HG02759 (cell line): ENCODE results near the gene GLT1D1.

Experiments
- ATAC-seq: cut with Tn5 transposase; IDR thresholded peaks from one replicate; pipeline ENCODE4 v1.9.1; 2021; ENCODE audit warnings: mild to moderate bottlenecking, moderate library complexity; ENCODE audit not compliant: unreplicated experiment

GLT1D1 gene

DNA sequence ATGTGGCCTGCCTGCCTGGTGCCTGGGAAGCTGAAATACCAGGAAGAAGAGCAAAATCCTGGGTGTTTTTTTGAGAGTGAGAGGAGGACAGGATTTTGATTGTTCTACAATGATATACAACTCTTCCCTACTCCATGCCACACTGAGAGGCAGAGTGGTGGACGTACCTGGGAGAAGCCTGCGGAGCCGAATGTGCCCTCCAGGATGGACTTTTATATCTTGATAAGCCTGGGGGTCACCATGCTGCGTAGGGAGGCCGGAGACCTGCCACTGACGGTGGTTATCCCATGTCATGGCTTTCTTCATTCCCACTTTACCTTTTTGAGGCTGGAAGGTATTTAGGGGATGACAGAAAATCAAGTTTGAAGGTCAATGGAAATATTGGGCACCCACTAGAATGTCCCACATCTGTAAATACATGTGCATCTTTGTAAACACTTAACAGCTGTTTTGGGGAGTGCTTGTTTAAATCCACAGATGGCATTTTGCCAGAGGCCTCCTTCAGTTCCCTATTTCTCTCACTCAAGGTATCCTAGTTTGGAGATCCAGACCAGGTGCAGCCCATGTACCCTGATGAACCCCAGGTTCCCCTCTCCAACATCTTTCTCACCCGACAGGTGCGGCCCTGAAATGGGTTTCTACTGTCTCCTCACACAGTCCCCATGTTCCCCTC, 1.1 kb upstream of the GLT1D1 start:
- ATAC-seq, result no peak

DNA sequence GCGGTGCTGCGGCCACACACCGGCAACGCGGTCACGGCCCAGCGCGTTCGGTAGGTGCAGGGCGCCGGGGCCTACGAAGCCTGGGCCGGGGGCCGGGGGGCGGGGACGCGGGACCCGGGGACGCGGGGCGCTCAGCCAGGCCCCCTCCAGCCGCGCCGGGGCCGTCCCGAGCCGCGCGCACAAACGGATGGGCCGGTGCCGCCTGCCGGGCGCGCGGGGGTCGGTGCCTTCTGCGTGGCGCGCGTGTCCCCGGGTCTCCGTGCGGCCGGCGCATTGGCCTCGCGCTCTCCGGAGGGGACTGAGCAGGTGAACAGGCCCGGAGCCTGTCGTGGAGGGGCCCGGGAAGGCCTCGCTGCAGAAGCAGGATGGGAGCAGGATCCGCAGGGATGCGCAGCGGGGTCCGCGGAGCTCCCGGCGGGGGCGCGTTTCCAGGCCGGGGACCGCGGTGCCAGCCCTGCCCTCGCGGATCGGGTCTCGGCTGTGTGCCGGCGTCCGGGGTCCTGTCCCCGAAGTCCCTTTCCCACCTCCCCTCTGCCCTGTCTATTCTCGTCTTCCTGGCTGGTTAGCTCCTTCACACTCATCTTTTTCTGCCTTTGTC, 421 bp downstream of the GLT1D1 start:
- peak; percentile 48 for ATAC-seq

DNA sequence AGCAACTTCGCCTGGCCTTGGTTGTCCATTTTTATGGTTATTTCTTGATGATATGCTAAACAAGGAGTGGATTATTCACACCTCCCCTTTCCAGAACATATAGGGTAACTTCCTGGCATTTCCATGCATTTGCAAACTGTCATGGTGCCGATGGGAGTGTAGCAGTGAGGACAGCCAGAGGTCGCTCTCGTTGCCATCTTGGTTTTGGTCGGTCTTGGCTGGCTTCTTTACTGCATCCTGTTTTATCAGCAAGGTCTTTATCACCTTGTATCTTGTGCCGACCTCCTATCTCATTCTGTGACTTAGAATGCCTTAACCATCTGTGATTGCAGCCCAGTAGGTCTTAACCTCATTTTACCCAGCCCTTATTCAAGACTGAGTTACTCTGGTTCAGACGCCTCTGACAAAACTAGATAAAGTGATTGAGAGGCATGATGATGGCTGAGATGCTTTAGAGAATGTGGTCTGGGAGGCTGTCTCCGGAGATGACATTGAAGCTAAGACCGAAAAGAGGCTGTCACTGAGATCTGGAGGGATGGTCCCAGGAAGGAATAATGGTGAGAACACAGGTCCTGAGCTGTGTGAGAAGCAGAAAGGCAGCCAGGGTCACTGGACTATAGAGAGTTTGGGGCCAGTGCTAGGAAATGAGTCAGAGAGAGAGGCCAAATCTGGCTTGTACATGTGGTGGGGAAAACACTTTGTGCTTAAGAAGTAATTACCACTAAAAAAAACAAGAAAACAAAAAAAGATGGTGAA, 2.9 kb downstream of the GLT1D1 start:
- ATAC-seq, result peak; percentile 58

DNA sequence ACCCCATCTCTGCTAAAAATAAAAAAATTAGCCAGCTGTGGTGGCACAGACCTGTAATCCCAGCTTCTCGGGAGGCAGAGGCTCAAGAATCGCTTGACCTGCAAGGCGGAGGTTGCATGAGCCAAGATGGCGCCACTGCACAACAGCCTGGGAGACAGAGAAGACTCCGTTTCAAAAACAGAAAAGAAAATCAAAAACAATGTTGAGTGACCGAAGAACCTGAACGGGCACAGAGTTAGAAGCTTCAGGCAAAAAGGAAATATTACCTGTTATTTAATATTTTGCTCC, 3.5 kb downstream of the GLT1D1 start:
- no peak for ATAC-seq

DNA sequence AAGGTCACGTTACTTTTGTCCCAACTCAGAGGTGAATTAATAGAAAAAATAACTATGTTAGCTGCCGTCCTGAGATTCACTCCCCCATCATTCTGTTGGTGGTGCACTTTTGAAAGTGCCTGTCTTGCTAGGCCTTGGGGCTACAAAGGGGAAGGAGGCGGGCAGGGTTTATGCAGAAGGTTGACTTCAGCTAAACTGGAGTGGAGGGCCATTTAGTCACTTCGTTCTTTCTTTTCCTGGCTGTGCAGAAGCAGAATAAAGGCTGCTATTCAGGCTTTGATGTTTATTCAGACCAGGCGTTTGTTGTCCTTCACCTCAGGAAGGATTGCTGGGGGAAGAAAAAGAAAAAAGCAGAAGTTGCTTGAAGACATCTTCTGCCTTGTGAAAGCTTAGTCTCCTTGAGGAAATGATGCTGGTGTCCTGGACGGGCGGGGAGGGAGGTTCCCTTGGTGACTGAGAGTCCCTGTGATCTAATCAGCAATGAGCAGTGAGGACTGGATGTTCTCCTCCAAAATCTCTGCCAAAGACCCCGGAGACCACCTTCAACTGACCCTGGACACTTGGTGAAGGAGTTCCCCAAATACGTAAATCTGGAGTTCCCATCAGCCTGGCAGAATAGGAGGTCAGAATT, 4.0 kb downstream of the GLT1D1 start:
- no peak for ATAC-seq

DNA sequence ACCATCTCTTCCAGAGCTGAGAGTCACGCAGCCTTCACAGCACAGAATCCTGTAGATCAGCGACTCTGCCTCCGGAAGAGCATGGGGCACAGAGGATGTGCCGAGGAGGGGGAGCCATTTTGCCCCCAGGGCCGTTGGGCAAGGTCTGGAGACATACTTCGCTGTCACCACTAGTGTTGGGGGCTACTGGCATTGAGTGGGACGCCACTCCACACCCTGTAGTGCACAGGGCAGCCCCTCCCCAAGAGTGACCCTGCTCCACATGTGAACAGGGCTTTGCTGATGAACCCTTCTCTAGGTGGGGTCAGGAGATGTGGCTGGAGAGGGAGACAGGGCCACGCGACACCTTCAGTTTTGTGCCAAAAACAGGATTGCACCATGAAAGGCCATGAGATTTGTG, 6.0 kb downstream of the GLT1D1 start:
- no peak for ATAC-seq

DNA sequence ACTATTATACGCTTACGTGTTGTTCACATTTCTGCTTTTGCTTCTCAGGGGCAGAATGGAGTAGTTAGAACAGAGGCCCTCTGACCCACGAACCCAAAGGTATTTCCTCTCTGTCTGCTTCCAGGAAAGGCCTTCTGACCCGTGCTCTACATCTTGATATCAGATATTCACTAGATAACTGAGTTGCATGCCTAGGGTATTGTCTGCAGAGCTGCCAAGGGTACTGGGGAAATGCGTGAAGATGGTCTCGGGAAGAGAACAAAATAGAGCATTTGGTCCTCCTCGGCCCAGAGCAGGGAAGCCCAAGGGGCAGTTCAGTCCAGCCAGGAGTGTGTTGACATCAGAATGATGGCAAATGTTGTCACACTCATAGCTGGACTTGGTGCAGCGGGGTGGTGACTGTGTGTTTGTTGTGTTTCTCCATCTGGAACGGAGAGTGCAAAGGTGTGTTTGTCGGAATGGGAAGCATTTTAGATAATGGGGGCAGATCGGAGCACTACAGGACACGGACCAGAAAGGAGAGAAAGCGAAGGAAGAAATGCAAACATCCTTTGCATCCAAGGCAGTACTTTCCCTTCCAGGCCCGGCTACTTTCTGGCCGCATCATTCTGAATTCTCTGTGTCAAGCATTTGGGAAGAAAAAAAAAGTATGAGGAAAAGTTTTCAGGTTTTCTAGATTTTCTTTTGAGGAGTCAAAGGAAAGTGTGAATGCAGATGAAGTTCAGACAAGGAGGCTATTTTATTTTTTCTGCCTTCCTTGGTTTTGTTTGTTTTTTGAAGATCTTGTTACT, 8.1 kb downstream of the GLT1D1 start:
- no peak for ATAC-seq

DNA sequence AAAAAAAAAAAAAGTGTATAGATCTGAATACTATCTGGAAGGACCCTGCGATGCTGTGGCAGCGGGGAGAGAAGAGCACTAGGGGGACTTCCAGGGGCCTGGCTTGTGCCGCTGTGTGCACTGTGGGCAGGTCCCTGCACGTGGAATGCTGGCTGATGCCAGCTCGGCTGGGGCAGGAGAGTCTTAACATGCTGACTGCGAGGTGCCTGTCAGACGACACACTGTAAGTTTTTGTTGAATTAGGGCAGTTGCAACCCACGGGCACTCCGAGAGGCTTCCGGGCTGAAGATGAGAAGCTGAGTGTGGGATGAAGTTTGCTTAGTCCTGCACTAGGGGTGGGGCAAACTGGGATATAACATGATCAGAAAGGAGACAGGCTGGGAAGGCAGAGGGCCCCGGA, 10.7 kb downstream of the GLT1D1 start:
- ATAC-seq, result no peak

DNA sequence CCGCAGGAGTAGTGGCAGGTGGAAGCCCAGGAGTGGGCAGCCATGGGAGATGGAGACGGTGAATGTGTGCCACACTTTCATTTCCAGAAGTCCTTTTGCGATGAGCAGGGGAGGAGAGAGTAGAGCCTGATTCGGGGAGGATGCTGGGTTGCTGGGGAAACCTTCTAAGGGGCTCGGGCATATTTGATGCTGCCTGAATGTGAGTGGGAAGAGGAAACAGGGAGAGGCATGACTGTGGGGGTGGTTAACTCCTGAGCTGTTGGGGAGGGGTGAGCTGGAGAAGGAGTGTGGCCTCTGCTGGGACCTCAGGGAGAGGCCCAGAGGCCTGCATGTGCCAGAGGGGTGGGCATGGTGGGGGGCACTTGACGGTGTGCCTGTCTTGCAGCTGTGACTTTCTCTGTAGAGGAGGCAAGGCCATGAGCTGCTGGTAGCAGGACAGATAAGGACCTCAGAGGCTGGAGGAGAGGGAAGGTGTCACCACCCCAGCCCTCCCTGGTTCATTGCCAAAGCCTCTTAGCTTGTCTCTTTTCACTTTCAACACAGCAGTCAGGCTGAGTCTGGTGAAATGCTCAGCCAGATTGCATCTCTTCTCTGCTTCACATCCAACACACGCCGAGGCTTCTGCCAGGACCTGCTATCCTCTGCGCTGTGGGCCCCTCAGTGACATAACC, 11.4 kb downstream of the GLT1D1 start:
- no peak for ATAC-seq

DNA sequence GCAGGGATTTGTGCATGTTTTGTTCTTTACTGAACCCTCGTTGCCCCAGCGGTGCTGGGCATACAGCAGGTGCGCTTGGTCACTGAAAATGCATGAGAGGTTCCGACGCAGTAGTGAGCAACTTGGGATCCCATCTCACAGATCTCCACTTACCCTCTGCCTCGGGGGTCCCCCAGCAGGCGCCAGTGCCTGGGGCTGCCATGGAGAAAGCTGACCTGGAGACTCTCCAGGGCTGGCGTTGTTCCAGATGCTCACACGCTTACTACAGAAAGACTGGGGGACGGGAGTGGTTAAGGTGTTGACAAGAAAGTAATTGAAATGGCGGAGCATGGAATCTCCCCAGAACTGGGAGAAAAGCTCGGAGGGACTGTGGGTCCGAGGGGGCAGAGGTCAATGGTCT, 14.2 kb downstream of the GLT1D1 start:
- no peak for ATAC-seq

DNA sequence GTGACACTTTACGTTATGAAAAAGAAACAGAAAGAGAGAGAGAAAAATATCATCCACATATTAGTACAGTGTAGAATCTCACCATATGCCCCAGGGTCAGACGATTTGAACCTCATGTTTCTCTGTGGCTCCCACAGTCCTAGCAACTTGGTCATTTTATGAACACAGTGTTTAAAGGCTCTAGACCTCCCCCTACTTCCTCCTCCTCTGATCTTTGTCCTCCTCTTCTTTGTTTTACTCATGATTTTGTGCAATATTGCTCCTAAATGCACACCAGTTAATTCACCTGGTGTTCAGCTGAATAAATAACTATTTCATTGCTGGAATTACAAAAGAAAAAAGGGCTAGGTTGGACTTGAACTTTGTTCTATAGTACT, 18.2 kb downstream of the GLT1D1 start:
- no peak for ATAC-seq

DNA sequence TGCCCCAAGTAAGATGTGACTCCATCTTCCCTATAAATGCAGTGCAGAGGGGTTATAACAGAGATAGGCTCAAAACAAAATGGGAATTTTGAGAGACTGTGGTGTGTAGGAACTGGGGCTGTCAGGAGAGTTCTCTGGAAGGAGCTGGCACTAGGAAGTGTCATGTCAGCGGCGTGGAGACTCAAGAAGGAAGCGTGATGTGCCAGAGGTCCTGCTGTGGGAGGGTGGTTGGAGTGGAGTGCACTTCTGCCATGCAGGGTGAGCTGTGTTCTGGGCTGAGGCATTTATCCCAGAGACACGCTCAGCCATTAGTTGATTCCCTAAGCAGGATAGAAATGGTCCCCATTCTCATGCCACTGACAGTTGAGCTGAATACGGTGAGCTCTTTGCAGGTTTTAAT, 19.0 kb downstream of the GLT1D1 start:
- no peak for ATAC-seq

DNA sequence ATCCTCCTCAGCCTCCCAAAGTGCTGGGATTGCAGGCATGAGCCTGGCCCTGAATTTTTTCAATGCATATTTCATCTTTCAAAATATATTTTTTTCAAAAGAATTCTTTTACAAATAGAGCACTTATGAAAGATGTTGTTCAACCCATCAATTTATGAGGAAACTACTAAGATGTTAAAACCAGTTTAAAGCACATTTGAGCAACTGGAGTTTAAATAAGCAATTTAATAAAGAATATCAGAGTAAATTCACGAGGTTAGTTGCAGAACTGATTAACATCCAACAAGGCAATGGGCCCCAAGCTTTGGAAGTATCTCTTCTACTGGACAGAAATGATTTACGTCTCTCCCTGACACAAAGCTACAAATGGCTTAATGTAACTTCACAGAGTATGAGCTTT, 23.3 kb downstream of the GLT1D1 start:
- ATAC-seq, result no peak

DNA sequence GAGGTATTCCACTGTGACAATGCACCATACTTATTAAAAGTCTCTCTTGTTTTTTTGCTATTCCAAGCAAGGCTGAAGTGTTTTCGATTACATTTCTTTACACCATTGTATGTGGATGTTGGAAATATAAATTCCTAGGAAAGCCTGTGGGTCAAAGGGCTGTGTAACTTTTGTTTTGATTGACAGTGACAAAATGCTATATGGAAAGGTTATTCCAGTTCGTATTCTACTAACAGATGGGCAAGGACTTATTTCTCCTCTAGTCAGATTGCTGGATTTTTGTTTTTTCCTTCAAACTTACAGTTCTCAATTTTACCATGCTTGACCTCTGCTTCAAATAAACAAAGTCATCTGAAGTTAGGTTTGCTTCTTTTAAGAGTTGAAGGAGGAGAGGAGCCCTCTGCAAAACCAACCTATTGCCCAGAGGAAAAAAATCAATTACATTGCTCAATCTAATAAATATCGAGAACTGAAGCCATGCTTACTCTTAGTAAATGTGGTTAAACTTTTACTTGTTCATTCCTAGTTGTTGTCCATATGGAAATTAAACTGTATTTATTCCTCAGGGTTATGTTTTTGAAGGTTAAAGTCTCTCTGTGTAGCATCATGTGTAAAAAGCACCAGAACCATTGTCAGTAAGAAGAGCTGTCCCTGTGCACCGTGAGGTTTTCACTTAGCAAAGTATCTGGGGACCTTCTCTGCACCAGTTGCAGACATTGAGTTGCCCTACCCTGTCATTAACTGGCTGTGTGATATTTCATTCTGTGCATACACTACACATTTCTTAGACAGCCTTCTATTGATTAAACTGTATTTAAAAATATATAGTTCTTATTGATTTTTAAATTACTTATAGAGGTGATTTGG, 26.9 kb downstream of the GLT1D1 start:
- no peak for ATAC-seq

DNA sequence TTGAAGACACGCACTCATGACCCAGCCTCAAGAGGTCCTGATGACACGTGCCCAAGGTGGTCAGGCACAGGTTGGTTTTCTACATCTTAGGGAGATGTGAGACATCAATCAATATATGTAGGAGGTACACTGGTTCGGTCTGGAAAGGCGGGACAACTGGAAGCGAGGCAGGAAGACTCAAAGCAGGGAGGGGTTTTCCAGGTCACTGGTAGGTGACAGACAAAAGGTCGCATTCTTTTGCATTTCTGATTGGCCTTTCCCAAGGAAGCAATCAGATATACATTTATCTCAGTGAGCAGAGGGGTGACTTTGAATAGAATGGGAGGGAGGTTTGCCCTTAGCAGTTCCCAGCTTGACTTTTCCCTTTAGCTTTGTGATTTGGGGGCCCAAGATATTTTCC, 38.6 kb downstream of the GLT1D1 start:
- ATAC-seq, result no peak

DNA sequence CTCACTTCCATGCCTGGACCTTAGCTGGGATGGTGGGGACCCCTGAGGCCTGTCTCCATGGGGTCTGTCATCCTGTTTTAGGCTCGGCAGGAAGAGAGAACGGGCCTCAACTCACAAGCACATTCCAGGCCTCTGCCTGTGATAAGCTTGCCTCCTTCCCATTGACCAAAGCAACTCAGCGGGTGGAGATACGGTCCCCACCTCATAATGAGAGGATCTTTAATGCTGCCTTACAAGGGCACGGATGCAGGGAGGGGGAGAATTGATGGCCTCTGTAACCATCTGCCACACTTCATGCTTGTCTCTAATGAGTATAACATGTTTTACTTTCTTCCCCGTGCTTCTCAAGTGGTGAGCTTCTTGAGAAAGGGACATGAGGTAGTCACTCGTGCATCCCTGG, 50.0 kb downstream of the GLT1D1 start:
- no peak for ATAC-seq

DNA sequence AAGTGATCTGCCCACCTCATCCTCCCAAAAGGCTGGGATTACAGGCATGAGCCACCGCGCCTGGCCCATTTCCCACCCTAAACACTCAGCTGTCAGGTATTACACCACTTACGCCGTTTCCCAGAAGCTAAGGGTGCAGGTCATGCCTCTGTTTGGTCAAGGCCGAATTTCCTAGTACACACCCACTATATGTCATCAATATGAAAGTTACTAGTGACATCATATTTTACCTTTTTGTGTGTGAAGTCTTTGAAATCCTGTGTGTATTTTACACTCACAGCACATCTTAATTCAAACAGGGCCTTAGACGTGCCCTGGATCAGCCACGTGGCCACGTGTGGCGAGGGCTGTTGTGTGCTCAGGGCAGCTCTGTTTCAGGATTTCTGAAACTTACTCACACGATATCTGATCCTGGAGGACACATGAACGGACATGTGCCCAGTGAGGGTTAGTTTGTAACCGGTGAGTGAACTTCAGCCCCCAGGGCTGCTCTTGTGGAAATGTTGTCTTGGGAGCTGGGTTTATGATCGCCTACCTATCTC, 51.8 kb downstream of the GLT1D1 start:
- no peak for ATAC-seq

DNA sequence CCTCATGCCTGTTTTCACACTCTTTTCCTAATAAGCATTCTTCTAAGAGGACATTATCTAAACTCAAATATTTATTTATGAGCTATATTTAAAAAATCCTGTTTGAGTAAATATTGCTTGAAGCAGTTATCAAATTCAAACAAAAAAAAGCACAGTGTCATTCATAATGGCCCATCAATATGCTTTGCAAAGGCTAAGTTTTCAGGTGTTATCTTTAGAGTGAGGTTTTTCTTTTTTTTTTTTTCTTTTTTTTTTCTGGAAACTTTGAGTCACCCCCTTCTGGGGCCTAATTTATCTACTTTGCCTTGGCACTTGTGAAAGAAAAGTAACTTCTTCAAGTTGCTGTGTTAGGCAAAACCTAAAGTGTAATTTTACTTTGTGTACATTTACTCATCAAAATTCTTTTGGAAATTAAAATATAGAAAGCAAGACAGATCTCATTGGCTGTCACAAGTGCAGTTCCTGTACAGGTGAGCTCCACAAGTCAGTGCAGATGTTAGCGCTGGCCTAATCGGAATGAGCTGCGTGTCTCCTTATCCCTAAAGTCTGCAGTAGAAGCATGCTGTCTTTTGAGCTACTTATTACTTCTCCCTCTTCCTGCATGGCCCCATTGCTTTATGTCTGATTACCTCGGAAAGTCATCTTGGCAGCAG, 53.3 kb downstream of the GLT1D1 start:
- ATAC-seq, result no peak

DNA sequence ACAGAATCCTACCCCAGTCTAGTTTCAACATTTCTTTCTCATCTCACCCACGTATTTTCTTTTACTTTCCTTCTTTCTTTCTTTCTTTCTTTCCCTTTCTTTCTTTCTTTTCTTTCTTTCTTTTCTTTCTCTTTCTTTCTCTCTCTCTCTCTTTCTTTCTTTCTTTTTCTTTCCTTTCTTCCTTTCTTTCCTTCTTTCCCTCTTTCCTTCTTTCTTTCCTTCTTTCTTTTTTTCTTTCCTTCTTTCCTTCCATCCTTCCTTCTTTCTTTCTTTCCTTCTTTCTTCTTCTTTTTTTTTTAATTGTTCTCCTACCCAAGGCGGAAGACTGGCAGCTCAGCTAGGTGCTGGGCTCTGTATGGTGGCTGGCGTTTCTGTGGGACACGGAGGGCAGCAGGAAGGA, 55.0 kb downstream of the GLT1D1 start:
- no peak for ATAC-seq
